Brain microvascular endothelial cell (primary cell): ENCODE measurements around the gene CDC14B.

Source experiments
- DNase-seq: peaks from one replicate; pipeline ENCODE4 v3.0.0-alpha.2; 2020
- H3K27ac ChIP-seq: fragments of 250-450 bp; sonication (Bioruptor Pico); 2 replicates; pipeline ENCODE4 v1.5.1; 2020; ENCODE audit warnings: mild to moderate bottlenecking, moderate library complexity
- H3K27me3 ChIP-seq: fragments of 250-450 bp; sonication (Bioruptor Pico); replicated peaks from 2 replicates; pipeline ENCODE4 v1.5.1; 2020; ENCODE audit warnings: mild to moderate bottlenecking
- H3K36me3 ChIP-seq: fragments of 250-450 bp; sonication (Bioruptor Pico); replicated peaks from 2 replicates; pipeline ENCODE4 v1.5.1; 2020; ENCODE audit warnings: mild to moderate bottlenecking
- H3K4me3 ChIP-seq: 2 replicates; pipeline ENCODE4 v1.5.1; 2011; ENCODE audit warnings: low read depth, mild to moderate bottlenecking, control low read depth, low read length, moderate library complexity
- in situ Hi-C: cut with HindIII; loops from 2 replicates; pipeline ENCODE4 v1.10.0; 2017; ENCODE audit warnings: low sequenced_read_pairs, low pct_ligation_motif_present
- TF ChIP-seq, protein P1 (sequence below): IDR thresholded peaks from 2 replicates; pipeline ENCODE4 v1.5.1; 2011; ENCODE audit warnings: low read depth, mild to moderate bottlenecking, moderate library complexity, low read length, control low read depth, inconsistent platforms; ENCODE audit errors: missing control alignments

Gene CDC14B

DNA sequence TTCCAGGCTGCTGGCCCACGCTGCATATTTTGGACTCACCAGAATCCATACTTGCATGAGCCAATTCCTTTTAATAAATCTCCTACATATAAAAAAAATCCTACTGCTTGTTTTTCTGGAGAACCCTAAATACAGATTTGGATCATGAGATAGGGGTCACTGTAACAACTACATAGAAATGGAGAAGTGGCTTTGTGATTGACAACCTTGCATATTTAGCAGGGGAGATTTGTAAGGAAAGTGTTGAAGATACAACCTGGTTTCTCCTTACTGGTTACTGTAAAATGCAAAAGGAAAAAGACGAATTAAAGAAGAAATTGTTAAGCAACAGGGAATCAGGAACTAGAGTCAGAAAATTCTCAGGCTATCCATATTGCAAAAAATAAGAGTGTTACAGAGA is 94.9 kb downstream of the CDC14B start:
- H3K27ac ChIP-seq, result no peak overlapping the region
- DNase-seq, result no peak
- in situ Hi-C loops, result no loop called here
- H3K4me3 ChIP-seq, result no peak overlapping the region
- no peaks in the 10 kb centered on the region for H3K36me3 ChIP-seq
- H3K27me3 ChIP-seq, result no peaks in the 10 kb centered on the region
- TF ChIP-seq, protein P1, sequence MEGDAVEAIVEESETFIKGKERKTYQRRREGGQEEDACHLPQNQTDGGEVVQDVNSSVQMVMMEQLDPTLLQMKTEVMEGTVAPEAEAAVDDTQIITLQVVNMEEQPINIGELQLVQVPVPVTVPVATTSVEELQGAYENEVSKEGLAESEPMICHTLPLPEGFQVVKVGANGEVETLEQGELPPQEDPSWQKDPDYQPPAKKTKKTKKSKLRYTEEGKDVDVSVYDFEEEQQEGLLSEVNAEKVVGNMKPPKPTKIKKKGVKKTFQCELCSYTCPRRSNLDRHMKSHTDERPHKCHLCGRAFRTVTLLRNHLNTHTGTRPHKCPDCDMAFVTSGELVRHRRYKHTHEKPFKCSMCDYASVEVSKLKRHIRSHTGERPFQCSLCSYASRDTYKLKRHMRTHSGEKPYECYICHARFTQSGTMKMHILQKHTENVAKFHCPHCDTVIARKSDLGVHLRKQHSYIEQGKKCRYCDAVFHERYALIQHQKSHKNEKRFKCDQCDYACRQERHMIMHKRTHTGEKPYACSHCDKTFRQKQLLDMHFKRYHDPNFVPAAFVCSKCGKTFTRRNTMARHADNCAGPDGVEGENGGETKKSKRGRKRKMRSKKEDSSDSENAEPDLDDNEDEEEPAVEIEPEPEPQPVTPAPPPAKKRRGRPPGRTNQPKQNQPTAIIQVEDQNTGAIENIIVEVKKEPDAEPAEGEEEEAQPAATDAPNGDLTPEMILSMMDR, result no peak

DNA sequence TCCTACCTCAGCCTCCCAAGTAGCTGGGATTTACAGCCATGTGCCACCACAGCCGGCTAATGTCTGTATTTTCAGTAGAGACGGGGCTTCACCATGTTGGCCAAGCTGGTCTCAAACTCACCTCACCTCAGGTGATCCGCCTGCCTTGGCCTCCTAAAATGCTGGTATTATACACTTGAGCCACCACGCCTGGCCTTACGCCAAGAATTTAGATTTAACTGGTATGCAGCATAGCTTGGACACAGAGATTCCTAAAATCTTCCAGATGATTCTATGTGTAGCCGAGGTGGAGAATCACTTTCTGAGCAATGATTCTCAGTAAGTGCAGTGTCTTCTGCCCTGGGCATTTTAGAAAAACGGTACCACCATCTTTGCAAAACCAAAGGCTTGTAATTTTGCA is 95.6 kb downstream of the CDC14B start:
- in situ Hi-C loops, result no loop called here
- no peak for DNase-seq
- TF ChIP-seq, protein P1, result no peak
- no peaks in the 10 kb centered on the region for H3K27me3 ChIP-seq
- H3K36me3 ChIP-seq, result no peaks in the 10 kb centered on the region
- no peak overlapping the region for H3K4me3 ChIP-seq
- H3K27ac ChIP-seq, result peak overlapping the region; percentile 40

DNA sequence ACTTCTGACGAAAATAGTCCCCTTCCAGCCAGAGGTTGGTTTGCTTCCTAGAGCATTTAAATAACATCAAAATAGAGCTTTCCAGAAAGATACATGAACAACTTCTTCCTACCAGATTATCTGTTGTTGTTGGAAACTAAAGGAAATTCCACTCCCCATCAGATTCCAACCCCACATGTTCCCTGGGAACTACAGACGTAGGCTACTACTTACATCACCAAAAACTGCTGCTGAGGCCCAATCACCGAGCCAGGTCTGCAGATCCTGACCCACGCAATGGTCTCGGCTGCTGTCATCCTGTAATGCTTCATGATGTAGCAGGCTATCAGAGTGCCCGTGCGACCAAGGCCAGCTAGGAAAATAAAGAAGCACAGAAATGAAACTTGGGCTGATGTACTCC is 96.3 kb downstream of the CDC14B start:
- TF ChIP-seq, protein P1, result no peak
- H3K27me3 ChIP-seq, result no peaks in the 10 kb centered on the region
- H3K27ac ChIP-seq, result peak overlapping the region; percentile 40
- DNase-seq, result peak; percentile 89
- no peaks in the 10 kb centered on the region for H3K36me3 ChIP-seq
- in situ Hi-C loops, result no loop called here
- H3K4me3 ChIP-seq, result no peak overlapping the region

DNA sequence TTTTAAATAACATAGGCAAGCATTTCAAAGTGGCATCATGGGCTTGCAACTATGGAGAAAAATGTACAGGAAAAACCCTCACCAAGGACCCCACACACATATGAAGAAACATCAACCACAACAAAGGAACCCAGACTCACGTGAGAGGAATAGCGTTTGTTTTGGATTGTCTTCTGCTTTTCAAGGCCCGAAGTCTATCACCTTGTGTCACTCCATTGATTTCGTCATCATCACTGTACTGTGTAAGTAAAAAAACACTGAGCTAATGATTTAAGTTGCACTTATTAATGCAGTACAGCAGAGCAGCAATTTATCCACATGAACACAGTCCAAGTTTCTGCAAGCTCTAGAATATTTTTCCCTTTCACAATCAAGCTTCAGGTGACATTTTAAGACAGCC is 97.3 kb downstream of the CDC14B start:
- TF ChIP-seq, protein P1, result no peak
- no peak overlapping the region for H3K4me3 ChIP-seq
- H3K27ac ChIP-seq, result no peak overlapping the region
- H3K36me3 ChIP-seq, result no peaks in the 10 kb centered on the region
- in situ Hi-C loops, result no loop called here
- no peaks in the 10 kb centered on the region for H3K27me3 ChIP-seq
- DNase-seq, result no peak

DNA sequence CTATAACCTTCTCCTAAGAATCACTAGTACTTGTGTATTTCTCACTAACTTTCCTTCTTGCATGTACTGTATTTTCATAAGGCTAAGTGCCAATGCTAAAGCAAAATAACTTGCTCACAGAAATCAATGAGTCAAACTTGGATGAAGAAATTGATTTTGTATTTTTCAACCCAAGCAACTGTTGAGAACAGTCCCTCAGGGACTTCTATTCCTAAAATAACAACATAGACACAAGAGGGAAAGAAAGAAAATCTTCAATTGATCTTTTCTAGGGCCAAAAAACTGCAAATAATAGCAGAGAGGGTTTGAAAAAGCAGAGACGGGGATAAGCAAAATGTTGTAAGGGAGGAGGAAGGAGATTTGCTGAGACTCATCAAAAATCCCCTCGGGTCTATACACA is 99.9 kb downstream of the CDC14B start:
- no peak overlapping the region for H3K4me3 ChIP-seq
- H3K27ac ChIP-seq, result no peak overlapping the region
- in situ Hi-C loops, result no loop called here
- no peak for DNase-seq
- TF ChIP-seq, protein P1, result no peak
- H3K36me3 ChIP-seq, result no peaks in the 10 kb centered on the region
- H3K27me3 ChIP-seq, result no peaks in the 10 kb centered on the region

DNA sequence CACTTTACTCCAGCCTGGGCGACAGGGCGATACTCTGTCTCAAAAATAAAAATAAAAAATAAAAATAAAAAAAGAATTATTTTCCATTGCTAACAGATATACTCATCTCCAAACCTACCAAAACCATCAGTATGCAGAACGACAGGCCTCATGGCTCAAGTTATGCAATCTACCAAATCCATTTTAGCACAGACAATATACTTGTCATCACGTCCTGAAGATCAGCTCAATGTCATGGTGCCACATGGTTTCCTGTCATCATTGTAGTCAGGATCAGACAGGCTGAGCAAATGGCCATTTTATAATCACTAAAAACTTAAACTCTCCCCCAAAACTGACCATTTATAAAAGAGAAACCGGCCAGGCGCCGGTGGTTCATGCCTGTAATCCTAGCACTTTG is 100.5 kb downstream of the CDC14B start:
- no peaks in the 10 kb centered on the region for H3K36me3 ChIP-seq
- TF ChIP-seq, protein P1, result no peak
- H3K27ac ChIP-seq, result no peak overlapping the region
- no peak for DNase-seq
- no peaks in the 10 kb centered on the region for H3K27me3 ChIP-seq
- H3K4me3 ChIP-seq, result no peak overlapping the region
- in situ Hi-C loops, result no loop called here
